Activated CD8-positive, alpha-beta memory T cell treated with anti-CD3 and anti-CD28 coated beads for 24 hours (primary cell): ENCODE data around the gene COL6A2.

Experiments
- DNase-seq: peaks from one replicate; pipeline ENCODE4 v3.0.0-alpha.2; 2020

Gene COL6A2

DNA sequence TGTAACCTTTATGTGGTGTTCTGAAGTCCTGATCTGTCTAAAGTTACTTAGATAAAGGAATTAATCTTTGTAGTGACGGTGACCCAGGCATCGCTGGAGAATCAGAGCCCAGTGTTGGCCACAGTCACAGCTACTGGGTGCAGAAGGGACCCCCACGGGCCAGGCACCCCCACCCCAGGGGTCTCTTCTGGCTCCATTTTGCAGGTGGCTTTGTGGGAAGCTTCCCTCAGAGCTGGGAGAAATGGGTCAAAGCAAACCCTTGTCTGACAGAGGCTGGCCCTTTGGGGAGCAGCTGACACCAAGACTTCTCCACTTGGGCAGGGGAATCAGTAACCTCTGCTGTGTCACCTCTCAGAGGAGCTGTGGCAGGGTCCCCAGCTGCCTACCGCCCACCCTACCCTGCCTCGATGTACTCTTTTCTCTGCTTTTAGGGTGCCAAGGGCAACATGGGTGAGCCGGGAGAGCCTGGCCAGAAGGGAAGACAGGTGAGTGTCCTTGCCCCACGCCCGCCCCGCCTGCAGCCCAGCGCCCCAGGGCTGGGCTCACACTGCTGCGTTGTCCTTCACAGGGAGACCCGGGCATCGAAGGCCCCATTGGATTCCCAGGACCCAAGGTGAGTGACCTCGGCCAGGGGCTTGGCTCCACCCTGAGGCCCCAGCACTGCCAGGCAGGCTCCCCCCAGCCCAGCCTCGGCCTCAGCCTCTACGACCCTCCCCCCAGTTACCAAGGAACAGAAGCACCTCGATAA lies 17.7 kb downstream of the COL6A2 start:
- no peak for DNase-seq

DNA sequence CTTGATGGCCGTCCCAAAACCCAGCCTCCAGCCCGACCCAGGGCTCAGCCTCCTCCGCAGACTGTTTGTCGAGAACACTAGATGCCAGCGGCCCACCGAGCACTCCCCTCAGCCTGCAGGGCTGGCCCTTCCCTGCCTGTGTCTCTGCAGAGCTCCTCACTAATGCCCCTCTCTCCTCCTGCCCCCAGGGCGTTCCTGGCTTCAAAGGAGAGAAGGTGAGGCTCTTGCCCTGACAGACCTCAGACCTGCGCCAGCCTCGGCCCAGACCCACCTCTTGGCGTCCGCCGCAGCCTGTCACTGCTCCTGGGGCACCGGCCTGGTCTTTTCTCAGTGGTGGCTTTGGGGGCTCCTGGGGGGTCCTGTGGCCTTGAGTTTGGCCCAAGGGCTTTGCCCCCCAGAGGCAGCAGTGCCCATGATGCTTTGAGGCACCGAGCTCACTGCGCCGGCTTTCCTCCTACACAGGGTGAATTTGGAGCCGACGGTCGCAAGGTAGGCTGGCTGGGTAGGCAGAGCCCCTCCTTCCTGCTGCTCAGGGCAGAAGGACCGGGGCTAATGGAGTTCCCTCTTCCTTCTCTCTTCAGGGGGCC lies 18.4 kb downstream of the COL6A2 start:
- no peak for DNase-seq

DNA sequence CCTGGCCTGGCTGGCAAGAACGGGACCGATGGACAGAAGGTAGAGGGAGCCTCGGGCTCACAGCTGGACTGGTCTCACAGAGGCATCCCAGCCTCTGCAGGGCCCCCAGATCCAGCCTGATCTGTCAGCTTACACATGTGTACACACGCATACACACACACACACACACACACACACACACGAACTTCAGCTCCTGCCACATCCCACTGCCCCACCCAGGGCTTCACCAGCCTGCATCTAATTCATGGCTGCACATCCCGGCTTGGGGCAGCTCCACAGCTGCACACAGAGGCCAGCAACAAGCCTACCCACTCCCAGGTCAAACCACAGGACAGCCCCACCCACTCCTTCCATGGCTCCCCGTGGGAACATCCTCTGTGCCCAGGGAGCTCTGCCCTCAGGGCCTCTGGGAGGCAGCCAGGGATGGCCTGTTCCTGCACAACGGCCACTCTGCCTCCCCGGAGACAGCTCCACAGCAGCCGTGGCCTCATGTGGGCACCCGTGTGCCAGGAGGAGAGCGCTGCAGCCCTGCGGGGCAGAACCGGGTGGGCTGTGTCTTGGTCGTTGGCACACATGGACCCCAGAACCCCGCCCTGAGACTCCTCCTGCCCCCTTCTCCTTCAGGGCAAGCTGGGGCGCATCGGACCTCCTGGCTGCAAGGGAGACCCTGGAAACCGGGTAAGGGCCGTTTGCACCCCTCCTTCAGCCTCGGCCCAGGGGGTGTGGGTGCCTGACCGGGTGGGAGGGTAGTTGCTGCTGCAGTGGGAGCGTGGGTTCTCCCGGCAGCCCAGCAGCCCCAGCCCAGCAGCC lies 19.1 kb downstream of the COL6A2 start:
- no peak for DNase-seq

DNA sequence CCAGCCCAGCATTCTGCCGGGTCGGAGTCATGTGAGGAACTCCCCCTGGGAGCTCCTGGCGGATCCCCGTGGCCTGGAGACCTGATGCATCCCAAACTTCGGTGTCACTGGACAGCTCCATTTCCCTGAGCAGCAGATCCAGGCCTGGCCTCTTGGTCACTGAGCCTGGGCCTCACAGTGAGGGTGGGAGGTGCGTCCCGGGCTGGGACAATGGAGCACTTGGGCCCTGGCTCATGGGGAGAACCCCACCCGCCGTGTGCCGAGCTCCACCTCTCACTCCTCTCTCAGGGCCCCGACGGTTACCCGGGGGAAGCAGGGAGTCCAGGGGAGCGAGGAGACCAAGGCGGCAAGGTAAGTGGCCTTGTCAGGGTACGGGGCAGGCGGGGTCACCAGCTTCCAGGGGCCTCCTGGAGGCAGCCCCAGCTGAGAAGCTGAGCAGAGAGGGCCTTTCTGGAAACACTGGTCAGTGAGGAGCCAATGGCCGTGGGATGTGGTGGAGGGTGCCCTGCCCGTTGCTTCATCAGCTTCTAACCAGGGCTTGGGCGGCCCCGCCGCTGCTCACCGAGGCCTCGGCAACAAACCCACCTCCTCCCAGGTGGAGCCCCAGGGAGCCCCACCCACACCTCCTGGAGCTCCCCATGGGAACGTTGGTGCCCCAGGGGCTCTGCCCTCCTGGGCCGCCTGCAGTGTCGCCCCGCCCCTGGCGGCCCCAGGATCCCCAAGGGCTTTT lies 19.8 kb downstream of the COL6A2 start:
- no peak for DNase-seq

DNA sequence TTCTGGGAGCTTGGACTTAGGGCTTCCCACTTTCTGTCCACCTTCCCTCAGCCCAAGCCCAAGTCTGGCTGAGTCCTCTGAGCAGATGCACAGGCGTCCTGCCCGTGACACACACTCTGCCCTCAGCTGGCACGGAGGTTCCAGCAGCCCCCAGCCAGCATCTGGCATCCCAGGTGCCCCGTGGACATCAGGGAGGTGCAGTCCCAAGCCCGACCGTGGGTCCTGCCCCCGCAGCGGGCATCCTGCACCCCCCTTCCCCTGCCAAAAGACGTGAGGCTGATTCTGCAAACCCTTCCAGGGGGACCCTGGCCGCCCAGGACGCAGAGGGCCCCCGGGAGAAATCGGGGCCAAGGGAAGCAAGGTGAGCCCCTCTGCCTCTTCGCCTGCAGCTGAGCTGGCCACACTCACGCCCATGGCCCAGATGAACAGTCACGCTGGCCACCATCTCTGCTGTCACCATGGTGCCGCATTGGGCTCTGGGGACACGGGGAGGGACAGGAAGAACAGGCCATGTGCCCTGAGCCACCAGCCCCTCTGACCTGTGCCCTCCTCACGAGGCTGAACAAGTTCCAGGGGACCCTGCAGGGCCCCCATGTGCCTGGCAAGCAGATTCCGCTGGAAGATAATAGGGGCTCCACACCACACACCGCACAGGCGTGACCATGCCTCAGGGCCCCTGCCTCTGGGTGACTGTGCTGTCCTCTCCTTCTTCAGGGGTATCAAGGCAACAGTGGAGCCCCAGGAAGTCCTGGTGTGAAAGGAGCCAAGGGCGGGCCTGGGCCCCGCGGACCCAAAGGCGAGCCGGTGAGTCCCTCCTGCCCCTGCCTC lies 20.6 kb downstream of the COL6A2 start:
- DNase-seq = no peak

DNA sequence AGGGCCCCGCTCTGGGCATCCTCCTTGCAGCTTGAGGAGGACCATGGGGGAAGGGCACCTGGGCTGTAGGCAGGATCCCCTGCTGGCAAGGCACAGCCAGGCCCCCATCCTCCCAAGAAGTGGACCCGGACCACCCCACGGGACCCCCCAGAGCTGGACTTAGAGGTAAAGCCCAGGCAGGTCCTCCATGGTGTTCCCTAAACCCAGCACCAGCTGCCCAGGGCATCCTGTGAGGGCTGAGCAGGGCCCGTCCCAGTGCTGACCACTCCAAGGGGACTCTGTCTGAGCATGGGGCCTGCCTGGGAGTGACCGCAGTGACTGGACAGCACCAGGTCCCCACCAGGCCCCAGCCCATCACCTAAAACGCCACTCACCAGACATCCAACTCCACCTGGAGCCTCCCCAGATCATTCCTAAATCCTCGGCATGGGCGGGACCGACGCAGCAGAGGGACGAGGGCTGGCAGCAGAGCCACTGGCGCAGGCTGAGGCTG lies 21.3 kb downstream of the COL6A2 start:
- no peak for DNase-seq

DNA sequence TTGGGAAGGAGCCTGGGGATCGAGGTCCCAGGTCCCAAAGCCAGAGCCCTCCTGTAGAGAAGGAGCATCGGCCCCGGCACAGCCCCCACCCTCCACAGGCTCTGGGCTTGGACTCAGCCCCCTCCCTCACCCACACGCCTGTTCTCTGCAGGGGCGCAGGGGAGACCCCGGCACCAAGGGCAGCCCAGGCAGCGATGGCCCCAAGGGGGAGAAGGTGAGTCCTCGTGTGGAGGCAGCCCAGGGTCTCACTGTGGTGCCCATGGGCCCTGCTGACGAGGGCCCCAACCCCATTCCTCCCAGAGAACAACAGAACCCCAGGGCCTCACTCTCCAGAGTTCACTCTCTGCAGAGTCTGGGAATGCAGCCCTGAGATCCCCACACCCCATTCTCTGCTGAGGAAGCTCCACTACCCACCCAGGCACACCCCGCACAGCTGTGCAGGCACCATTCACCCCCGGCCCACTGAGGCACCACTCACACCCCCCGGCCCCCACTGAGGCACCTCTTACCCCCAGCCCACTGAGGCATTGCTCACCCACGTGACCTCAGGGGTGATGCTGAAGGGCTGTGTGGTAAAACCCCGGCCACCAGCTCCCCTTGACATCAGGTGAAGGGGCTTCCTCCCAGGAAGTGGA lies 21.8 kb downstream of the COL6A2 start:
- no peak for DNase-seq

DNA sequence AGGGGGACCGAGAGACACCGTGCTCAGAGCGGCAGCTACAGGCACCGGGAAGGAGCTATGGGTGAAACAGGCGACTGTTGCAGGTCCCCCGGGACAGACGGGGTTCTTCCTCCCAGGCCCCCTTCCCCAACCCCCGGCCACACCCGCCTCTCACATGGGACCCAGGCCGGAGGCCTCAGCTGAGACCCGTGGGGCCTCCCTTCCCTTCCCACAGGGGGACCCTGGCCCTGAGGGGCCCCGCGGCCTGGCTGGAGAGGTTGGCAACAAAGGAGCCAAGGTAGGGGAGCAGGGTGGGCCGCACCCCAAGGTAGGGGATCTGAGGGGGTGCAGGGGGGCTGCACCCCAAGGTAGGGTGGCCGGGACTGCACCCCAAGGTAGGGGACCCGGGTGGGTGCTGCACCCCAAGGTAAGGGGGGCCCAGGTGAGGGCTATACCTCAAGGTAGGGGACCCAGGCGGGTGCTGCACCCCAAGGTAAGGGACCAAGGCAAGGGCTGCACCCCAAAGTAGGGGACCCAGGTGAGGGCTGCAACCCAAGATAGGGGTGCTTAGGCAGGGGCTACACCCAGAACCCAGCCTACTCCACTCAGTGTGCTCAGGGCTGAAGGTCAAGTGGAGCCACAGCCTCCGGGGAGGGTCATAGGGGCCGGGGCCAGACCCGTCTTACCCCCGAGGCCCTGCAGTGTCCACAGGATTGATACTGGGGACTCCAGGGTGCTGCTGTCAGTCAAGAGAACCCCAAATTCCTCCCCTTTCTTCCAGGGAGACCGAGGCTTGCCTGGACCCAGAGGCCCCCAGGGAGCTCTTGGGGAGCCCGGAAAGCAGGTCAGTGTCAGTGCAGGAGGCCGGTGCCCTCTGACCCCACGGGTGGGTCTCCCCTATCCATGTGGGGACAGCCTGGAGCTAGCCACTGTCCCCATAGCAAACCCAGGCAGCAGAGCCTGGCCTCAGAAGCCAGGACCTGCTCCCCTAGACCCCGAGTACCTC lies 22.7 kb downstream of the COL6A2 start:
- no peak for DNase-seq

DNA sequence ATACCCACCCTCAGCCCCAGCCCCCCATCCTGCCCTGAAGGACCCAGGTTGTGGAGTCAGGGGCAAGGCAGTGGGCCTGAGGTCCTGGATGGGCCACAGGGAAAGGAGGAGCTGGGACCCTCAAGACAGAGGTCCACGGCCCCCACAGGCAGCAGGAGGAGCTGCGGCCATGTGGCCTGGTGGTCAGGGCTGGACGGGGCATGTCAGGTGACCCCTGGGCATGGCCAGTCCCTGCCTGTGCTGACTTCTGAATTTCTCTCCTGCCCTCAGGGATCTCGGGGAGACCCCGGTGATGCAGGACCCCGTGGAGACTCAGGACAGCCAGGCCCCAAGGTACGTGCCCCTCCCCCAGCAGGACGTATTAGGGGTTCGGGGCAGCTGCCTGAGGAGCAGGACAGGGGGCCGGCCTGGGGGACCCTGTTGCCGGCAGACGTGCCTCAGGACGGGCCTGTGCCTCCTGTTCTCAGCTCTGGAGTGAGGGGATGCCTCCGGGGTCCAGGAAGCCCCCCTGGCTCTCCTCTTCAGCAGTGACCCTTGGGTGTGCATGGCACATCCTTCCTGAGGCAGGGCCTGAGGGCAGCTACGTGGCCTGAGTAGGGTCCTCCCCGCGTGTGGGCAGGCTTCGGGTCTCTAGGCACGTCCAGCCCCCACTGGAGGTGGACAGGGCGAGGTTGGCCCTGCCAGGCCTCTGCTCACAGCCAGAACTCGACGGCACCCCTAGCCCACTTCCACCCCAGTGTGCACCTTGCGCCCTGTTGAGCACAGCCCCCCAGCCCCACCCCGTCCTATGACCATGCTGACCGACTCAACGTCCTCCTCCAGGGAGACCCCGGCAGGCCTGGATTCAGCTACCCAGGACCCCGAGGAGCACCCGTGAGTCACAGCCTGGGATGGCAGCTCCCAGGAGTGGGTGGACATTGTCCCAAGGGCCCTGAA lies 23.6 kb downstream of the COL6A2 start:
- no peak for DNase-seq

DNA sequence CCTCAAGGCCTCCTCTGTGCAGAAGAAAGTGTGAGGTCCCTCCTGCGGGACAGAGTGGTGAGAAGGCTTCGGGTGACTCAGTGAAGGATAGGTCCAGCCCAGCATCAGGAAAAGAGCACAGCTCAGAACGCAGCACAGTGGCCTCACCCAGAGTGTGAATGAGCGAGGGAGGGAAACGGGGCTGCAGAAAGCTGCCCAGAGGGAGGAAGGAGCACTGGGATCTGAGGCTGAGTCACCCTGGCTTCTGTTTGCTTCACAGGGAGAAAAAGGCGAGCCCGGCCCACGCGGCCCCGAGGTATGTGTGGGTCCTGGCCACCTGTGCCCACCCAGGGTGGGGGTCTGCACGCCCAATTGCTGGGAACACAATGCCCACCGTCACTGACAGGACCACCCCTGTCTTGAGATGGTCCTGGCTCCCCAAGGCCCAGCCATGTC lies 24.3 kb downstream of the COL6A2 start:
- DNase-seq = no peak

DNA sequence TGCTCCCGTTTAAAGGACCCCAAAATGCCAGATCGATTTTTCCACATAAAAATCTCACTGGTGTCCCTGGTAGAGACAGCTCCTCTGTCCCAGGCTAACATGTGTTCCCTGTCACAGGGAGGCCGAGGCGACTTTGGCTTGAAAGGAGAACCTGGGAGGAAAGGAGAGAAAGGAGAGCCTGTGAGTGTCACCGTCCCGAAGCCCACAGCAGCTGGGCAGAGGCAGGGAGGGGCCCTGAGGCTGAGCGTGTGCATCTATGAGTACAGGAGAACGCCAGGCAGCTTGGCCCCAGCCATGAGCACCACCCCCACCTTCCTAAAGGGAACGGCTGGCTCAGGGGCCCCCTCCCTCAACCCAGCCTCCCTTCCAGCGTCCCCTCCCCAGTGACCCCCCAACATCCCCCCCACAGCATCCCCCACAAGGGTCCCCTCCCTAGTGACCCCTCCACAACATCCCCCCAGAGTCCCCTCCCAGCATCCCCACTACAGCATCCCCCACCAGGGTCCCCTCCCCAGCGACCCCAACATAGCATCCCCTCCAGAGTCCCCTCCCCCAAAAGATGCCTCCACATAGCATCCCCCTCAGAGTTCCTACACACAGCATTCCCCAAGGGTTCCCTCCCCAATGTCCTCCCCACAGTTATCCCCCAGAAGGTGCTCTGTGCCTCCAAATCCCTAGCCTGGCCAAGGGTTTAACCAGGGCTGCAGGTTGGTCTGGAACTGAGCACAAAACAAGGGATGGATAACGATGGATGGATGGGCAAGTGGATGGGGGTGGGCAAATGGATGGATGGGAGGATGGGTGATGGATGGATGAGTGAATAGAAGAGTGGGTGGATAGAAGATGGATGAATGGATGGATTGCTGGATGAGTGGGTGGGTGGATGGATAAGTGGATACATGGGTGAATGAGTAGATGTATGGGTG lies 25.1 kb downstream of the COL6A2 start:
- DNase-seq = no peak

DNA sequence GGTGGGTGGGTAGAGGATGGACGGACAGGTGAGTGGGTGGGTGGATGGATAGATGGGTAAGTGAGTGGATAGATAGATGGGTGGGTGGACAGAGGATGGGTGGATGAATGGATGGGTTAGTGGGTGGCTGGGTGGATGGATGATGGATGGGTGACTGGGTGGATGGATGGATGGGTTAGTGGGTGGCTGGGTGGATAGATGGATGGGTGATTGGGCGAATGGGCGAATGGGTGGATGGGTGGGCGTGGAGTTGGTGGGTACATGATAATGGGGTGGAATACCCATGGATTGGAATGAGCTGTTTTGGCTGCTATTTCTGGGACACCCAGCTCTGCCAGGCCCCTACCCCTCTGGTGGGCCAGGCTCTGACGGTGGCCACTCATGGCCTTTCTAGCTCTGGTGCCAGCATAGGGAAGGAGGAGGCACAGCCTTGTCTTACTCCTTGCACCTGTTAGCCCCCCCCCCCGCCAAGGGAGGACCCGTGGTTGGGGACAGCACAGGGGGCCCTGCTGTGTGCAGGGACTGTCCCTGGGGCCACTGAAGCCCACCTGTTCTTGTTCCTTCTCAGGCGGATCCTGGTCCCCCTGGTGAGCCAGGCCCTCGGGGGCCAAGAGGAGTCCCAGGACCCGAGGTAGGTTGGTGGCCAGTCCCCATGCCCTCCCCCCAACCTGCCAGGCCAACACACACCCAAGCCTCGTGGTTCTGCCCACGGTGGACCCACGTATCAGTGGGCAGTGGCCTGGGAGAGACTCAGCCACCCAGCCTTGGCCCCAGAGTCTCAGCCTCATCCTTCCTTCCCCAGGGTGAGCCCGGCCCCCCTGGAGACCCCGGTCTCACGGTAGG lies 26.4 kb downstream of the COL6A2 start:
- no peak for DNase-seq

DNA sequence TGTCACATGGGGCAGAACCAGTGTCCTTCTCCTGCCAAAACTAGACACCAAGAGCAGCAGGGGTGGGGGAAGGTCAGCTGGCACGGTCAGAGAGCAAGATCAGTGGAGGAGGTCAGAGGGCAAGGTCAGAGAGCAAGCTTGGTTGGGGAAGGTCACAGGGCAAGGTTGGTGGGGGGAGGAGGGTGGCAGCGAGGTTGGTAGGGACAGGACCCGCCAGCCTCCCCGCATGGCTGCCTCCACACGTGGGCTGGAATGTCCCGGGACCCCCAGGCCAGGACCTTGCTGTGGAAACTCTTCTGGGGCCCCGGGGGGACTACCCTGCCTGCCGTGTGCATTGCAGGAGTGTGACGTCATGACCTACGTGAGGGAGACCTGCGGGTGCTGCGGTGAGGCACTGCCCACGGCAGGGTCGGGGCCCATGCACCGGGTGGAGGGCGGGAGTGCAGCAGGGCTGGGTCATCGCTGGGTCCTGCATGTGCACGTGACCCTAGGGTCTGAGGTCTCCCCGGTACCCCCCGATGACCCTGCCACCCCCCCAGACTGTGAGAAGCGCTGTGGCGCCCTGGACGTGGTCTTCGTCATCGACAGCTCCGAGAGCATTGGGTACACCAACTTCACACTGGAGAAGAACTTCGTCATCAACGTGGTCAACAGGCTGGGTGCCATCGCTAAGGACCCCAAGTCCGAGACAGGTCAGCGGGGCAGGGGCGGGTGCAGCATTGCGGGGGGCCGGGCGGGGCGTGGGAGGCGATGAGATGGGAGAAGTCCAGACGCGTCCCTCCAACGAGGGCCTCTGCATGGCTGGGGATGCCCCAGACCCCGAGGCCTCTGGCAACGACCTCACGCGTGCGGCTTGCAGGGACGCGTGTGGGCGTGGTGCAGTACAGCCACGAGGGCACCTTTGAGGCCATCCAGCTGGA lies 27.3 kb downstream of the COL6A2 start:
- DNase-seq = no peak

DNA sequence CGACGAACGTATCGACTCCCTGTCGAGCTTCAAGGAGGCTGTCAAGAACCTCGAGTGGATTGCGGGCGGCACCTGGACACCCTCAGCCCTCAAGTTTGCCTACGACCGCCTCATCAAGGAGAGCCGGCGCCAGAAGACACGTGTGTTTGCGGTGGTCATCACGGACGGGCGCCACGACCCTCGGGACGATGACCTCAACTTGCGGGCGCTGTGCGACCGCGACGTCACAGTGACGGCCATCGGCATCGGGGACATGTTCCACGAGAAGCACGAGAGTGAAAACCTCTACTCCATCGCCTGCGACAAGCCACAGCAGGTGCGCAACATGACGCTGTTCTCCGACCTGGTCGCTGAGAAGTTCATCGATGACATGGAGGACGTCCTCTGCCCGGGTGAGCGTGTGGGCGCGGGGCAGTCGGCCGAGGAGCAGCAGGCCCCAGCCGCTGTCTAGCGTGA lies 28.0 kb downstream of the COL6A2 start:
- DNase-seq = no peak

DNA sequence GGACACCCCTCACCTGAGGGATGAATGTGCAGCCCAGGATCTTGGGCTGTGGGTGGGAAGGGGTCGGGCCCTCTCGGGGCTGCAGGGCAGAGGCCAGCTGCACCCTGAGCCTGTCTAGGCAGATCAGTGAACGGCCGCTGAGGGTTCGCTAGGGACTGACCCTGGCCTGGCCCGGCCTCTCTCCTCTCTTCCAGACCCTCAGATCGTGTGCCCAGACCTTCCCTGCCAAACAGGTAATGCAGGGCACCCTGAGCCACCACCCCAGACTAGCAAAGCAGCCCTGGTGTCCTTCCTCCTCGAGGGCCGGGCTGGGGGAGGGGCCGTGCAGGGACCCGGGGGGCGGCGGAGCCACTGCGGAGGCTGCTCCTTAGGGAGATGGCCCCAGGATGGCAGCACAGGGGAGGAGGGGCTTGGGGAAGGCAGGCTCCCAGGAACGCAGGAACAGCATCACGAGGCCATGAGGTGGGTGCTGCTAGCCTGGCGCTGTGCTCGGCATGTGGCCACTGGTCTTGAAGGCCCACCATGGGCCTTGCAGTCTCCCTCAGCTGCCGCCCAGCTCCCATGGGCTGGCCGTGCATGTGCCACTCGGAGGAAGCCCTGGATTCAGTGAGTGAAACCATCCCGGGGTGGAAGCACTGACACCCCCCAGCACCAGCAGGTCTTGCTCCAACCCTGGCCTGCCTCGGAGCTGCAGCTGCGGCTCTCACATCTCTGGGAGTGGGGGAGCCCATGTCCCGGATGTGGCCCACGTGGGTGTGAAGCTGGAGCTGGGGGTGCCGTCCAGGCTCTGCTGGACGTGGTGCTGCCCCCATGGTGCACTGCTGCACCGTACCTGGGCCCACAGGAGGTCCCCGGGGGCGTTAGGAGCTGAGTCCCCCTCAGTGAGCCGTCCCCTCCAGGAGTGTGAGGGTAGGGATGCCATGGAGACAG lies 28.7 kb downstream of the COL6A2 start:
- no peak for DNase-seq
